Right lobe of liver (tissue), 6 donors: Measurements from ENCODE around the gene MRGPRD. TPM values are rescaled to one million over a fixed set of nuclear protein-coding genes. Genes with fewer than 3 reads are reported as not detected.
A peak's percentile ranks its signal among the peaks of the same experiment; 100 is the strongest.

Experiments
- ATAC-seq, 4 donors: fragments of 200-7000 bp; cut with Tn5 transposase; one replicate each; pipeline ENCODE4 v1.9.1; 2020; ENCODE audit warnings: mild to moderate bottlenecking in 4 of 4, moderate library complexity in 4 of 4
- DNase-seq, 3 donors: peaks; one replicate each; pipeline ENCODE4 v3.0.0-alpha.2; 2020
- H3K27ac ChIP-seq, 3 donors: fragments of 200-600 bp; one replicate each; pipeline ENCODE4 v1.8.0; 2022
- H3K27me3 ChIP-seq, 2 donors: fragments of 200-600 bp; one replicate each; pipeline ENCODE4 v1.8.0; 2022
- H3K36me3 ChIP-seq, 4 donors: fragments of 200-600 bp; sonication (generic) in 1 of 4; one replicate each; pipeline versions ENCODE4 v1.5.1 to v1.8.0; 2017 to 2022; ENCODE audit warnings: control low read depth in 1 of 4
- H3K4me1 ChIP-seq, 4 donors: fragments of 200-600 bp; sonication (generic) in 1 of 4; one replicate each; pipeline versions ENCODE4 v1.5.1 to v1.8.0; 2017 to 2022; ENCODE audit warnings: control low read depth in 1 of 4
- H3K4me3 ChIP-seq, 3 donors: fragments of 200-600 bp; one replicate each; pipeline ENCODE4 v1.8.0; 2022
- H3K9me3 ChIP-seq, 4 donors: fragments of 200-600 bp; sonication (generic) in 1 of 4; one replicate each; pipeline versions ENCODE4 v1.5.1 to v1.8.0; 2017 to 2022; ENCODE audit warnings: control low read depth in 1 of 4
- CTCF ChIP-seq, 4 donors: fragments of 200-600 bp in 3 of 4; fragments of 450-650 bp in 1 of 4; IDR thresholded peaks; one replicate each; pipeline versions ENCODE4 v1.5.1 to v1.8.0; 2016 to 2022; ENCODE audit warnings: antibody characterized with exemption in 4 of 4, mild to moderate bottlenecking in 2 of 4
- POLR2A ChIP-seq: fragments of 450-650 bp; IDR thresholded peaks from one replicate; pipeline ENCODE4 v1.6.1; 2017; ENCODE audit warnings: antibody characterized with exemption, mild to moderate bottlenecking
- WGBS: methylation state at CpG from one replicate; pipeline ENCODE4 v1.1.6; 2018; ENCODE audit warnings: low coverage, low lambda C conversion rate; ENCODE audit not compliant: insufficient coverage; ENCODE audit errors: missing lambda C conversion rate; 5-methylcytosine and 5-hydroxymethylcytosine counted together
- intact Hi-C, 2 donors: fragments of 100-400 bp; cut with DNase I; formaldehyde crosslinking; loops; one replicate each; pipeline versions ENCODE4 v1.11.2 to v1.14.1; 2022
- total RNA-seq, 6 experiments: library from RNA; depleted of rRNA in 2 of 6; stranded (reverse); fragments of >200 nt in 2 of 6; fragmentation: NEBNext Ultra II Directional in 3 of 6; extraction: Animal tissue kit (Norgen Biotek cat#: 25700) in 3 of 6; gene quantifications; one replicate each; pipeline versions ENCODE4 v1.1.0 to v1.2.4, GENCODE V29; 2016 to 2023
- donor health status: DM: no; HTN: yes; CAD: no.
- donor health status: DM: no; HTN: no; CAD: no.
- donor health status: DM: no; HTN: no; CAD: no.
- donor health status: DM: no; HTN: yes; CAD: no.
- donor health status: DM: no; HTN: yes; CAD: no.

Gene MRGPRD
- total RNA-seq, 6 experiments from 2014 or later = not detected

- WGBS = 100% methylated on average over 1 of the region's 10 CpGs
- Histone ChIP-seq H3K9me3 (no peaks in the 10 kb centered on the region), H3K27ac (no peak overlapping the region), H3K4me1 (no peaks in the 10 kb centered on the region), H3K27me3 (no peaks in the 10 kb centered on the region), H3K4me3 (no peak overlapping the region), H3K36me3 (peaks cover 0 to 43% (median 14%) of the 10 kb centered on the region in 4 donors)
- ATAC-seq (no peak), DNase-seq (peak in 1 of 3 donors; percentile 31)
- intact Hi-C loops = no loop called here
- TF ChIP-seq CTCF (IDR thresholded peaks at IDR 0.05) (no peak), POLR2A (no peak)
Observed at GRCh38 chr11:68936358-68936636, 44.5 kb downstream of the MRGPRD start.

GRCh38 chr11:68935516-68936357 lies 45.0 kb downstream of the MRGPRD start:
- intact Hi-C loops = no loop called here
- DNase-seq (peak in 1 of 3 donors; percentile 29), ATAC-seq (no peak)
- peaks cover 0 to 49% (median 16%) of the 10 kb centered on the region in 4 donors for H3K36me3 ChIP-seq
- no CpG with 5 or more reads among the region's 29 CpGs for WGBS
- no peak overlapping the region for H3K4me3 ChIP-seq
- no peaks in the 10 kb centered on the region for H3K9me3 ChIP-seq
- no peaks in the 10 kb centered on the region for H3K4me1 ChIP-seq
- TF ChIP-seq CTCF (IDR thresholded peaks at IDR 0.05) = no peak
- no peak for TF ChIP-seq POLR2A
- no peaks in the 10 kb centered on the region for H3K27me3 ChIP-seq
- H3K27ac ChIP-seq = no peak overlapping the region

- no peak for TF ChIP-seq POLR2A
- Histone ChIP-seq H3K4me3 (no peak overlapping the region), H3K27me3 (no peaks in the 10 kb centered on the region), H3K9me3 (no peaks in the 10 kb centered on the region), H3K4me1 (no peaks in the 10 kb centered on the region), H3K36me3 (peaks cover 0 to 56% (median 20%) of the 10 kb centered on the region in 4 donors), H3K27ac (no peak overlapping the region)
- DNase-seq (peak in 1 of 3 donors; percentile 29), ATAC-seq (no peak)
- 100% methylated on average over 3 of the region's 15 CpGs for WGBS
- intact Hi-C loops = no loop called here
Observed at GRCh38 chr11:68935066-68935465, 45.7 kb downstream of the MRGPRD start.

- no peak overlapping the region for H3K27ac ChIP-seq
- no peak for DNase-seq
- H3K4me3 ChIP-seq = no peak overlapping the region
- intact Hi-C loops = no loop called here
- ATAC-seq = no peak
- 95% methylated on average over 6 of the region's 13 CpGs for WGBS
- no peak for TF ChIP-seq POLR2A
- no peak for TF ChIP-seq CTCF (IDR thresholded peaks at IDR 0.05)
- H3K9me3 ChIP-seq = no peaks in the 10 kb centered on the region
- no peaks in the 10 kb centered on the region for H3K27me3 ChIP-seq
- no peaks in the 10 kb centered on the region for H3K4me1 ChIP-seq
- peaks cover 0 to 60% (median 22%) of the 10 kb centered on the region in 4 donors for H3K36me3 ChIP-seq
Observed at GRCh38 chr11:68934666-68935065, 46.1 kb downstream of the MRGPRD start.

GRCh38 chr11:68934321-68934645 lies 46.5 kb downstream of the MRGPRD start:
- peaks cover 0 to 64% (median 26%) of the 10 kb centered on the region in 4 donors for H3K36me3 ChIP-seq
- no peak for TF ChIP-seq CTCF (IDR thresholded peaks at IDR 0.05)
- no peak for TF ChIP-seq POLR2A
- intact Hi-C loops = no loop called here
- H3K27ac ChIP-seq = no peak overlapping the region
- no peak for ATAC-seq
- H3K9me3 ChIP-seq = no peaks in the 10 kb centered on the region
- H3K4me1 ChIP-seq = no peaks in the 10 kb centered on the region
- no peak overlapping the region for H3K4me3 ChIP-seq
- WGBS = 97% methylated on average over 6 of the region's 12 CpGs
- DNase-seq = peak in 1 of 3 donors; percentile 14
- no peaks in the 10 kb centered on the region for H3K27me3 ChIP-seq
